Measurements from ENCODE around the gene JAK2.

Gene JAK2

GRCh38 chr9:4969130-4969529 is 15.9 kb upstream of the JAK2 start:
- H3K36me3 ChIP-seq = no peaks in the 10 kb centered on the region
- H3K9me3 ChIP-seq = no peaks in the 10 kb centered on the region
- H3K4me3 ChIP-seq = no peak overlapping the region
- H3K27ac ChIP-seq = no peak overlapping the region
- intact Hi-C loops (cut with DNase I; ENCODE audit: low total_unique reads) = no loop called here
- H3K27me3 ChIP-seq = no peaks in the 10 kb centered on the region
- no peak for DNase-seq
- TF ChIP-seq, protein P1, sequence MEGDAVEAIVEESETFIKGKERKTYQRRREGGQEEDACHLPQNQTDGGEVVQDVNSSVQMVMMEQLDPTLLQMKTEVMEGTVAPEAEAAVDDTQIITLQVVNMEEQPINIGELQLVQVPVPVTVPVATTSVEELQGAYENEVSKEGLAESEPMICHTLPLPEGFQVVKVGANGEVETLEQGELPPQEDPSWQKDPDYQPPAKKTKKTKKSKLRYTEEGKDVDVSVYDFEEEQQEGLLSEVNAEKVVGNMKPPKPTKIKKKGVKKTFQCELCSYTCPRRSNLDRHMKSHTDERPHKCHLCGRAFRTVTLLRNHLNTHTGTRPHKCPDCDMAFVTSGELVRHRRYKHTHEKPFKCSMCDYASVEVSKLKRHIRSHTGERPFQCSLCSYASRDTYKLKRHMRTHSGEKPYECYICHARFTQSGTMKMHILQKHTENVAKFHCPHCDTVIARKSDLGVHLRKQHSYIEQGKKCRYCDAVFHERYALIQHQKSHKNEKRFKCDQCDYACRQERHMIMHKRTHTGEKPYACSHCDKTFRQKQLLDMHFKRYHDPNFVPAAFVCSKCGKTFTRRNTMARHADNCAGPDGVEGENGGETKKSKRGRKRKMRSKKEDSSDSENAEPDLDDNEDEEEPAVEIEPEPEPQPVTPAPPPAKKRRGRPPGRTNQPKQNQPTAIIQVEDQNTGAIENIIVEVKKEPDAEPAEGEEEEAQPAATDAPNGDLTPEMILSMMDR (IDR thresholded peaks at IDR 0.05) = no peak
- H3K4me1 ChIP-seq = peaks cover 0 to 41% (median 11%) of the 10 kb centered on the region in 4 donors

DNA sequence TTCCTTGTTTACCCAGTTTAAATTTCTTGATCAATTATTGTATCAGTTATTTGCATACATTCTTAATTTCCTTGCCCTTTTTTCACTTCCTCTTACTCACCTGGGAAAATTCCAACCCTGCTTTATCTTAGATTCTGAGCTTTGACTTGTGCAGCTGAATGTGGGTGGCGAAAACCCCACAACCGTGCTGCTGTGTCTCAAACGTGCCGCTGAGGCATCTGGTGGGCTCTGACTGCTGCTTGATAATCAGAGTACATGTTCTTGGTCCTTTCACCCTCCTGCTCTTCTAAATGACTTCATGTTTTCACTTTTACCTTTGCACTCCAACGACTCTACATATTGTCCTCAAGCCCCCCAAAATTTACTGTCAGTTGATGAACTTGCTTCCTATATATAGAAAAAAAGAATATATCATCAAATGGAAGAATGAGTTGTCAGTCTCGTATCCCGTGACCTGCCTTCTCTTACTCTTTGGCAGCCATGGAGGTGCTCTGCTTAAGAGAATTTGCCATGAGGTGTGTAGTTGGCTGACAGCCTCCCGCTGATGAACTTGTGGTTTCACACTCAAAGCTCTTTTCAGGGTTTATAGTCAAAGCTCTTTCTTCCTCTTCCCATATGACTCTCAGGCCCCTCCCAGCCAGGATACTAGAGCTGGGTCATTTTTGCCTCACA is 14.0 kb upstream of the JAK2 start:
- Histone ChIP-seq H3K27me3 (no peaks in the 10 kb centered on the region), H3K9me3 (no peaks in the 10 kb centered on the region), H3K4me1 (peaks cover 0 to 22% (median 6%) of the 10 kb centered on the region in 4 donors), H3K27ac (no peak overlapping the region), H3K4me3 (no peak overlapping the region), H3K36me3 (no peaks in the 10 kb centered on the region)
- TF ChIP-seq, protein P1 (IDR thresholded peaks at IDR 0.05) = no peak
- intact Hi-C loops (cut with DNase I; ENCODE audit: low total_unique reads) = no loop called here
- no peak for DNase-seq

DNA sequence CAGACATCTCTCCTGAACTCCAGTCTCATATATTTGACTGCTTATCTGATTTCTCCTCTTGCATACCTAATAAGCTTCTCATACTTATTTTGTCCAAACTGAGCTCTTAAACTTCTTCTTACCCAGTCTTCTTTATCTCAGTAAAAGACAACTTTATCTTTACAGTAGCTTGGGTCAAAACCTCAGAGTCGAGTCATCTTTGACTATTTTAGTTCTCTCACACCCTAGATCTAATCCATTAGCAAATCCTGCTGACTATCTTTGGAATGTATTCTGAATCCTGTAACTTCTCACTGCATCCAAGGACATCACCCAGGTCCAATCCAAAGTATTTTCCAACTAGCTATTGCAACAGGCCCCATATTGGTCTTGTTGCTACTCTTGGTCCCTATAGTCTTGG is 11.8 kb upstream of the JAK2 start:
- intact Hi-C loops (cut with DNase I; ENCODE audit: low total_unique reads) = no loop called here
- TF ChIP-seq, protein P1 (IDR thresholded peaks at IDR 0.05) = no peak
- no peaks in the 10 kb centered on the region for H3K36me3 ChIP-seq
- no peak overlapping the region for H3K4me3 ChIP-seq
- H3K27me3 ChIP-seq = no peaks in the 10 kb centered on the region
- no peaks in the 10 kb centered on the region for H3K9me3 ChIP-seq
- H3K4me1 ChIP-seq = peaks cover 0 to 2% (median 0%) of the 10 kb centered on the region in 4 donors
- H3K27ac ChIP-seq = no peak overlapping the region
- no peak for DNase-seq

- intact Hi-C loops (cut with DNase I; ENCODE audit: low total_unique reads) = no loop called here
- no peaks in the 10 kb centered on the region for H3K9me3 ChIP-seq
- no peak overlapping the region for H3K27ac ChIP-seq
Measured at GRCh38 chr9:4973902-4974301, 11.2 kb upstream of the JAK2 start.

GRCh38 chr9:4979239-4979638 is 5.8 kb upstream of the JAK2 start:
- Histone ChIP-seq H3K9me3 (no peaks in the 10 kb centered on the region), H3K27ac (no peak overlapping the region), H3K4me1 (peaks cover 0 to 36% (median 13%) of the 10 kb centered on the region in 4 donors), H3K4me3 (no peak overlapping the region), H3K27me3 (no peaks in the 10 kb centered on the region), H3K36me3 (no peaks in the 10 kb centered on the region)
- TF ChIP-seq, protein P1 (IDR thresholded peaks at IDR 0.05) = no peak
- intact Hi-C loops (cut with DNase I; ENCODE audit: low total_unique reads) = no loop called here
- DNase-seq = no peak

More at GRCh38 chr9:4973902-4974301, 11.2 kb upstream of the JAK2 start:
- H3K4me1 ChIP-seq = no peaks in the 10 kb centered on the region
- no peak overlapping the region for H3K4me3 ChIP-seq
- H3K36me3 ChIP-seq = no peaks in the 10 kb centered on the region
- TF ChIP-seq, protein P1 (IDR thresholded peaks at IDR 0.05) = no peak
- no peaks in the 10 kb centered on the region for H3K27me3 ChIP-seq
- DNase-seq = no peak
